KMS-11 (cell line): Measurements from ENCODE around the gene KDELR1.
A peak's percentile ranks its signal among the peaks of the same experiment; 100 is the strongest.

Experiments
- H2AFZ ChIP-seq: fragments of 200-600 bp; sonication (generic); 2 replicates; pipeline ENCODE4 v1.6.1; 2016; ENCODE audit warnings: antibody characterized with exemption, mixed run types, low read depth
- H3K27ac ChIP-seq: fragments of 200-600 bp; sonication (generic); 2 replicates; pipeline ENCODE4 v1.6.1; 2016; ENCODE audit warnings: mild to moderate bottlenecking, mixed run types
- H3K27me3 ChIP-seq: fragments of 200-600 bp; sonication (generic); 2 replicates; pipeline ENCODE4 v1.6.1; 2017; ENCODE audit warnings: mild to moderate bottlenecking, low read depth, mixed run types, moderate library complexity; ENCODE audit not compliant: insufficient read depth
- H3K36me3 ChIP-seq: fragments of 200-600 bp; sonication (generic); 2 replicates; pipeline ENCODE4 v1.6.1; 2017; ENCODE audit warnings: mild to moderate bottlenecking, mixed run types; ENCODE audit not compliant: insufficient read depth
- H3K4me1 ChIP-seq: fragments of 200-600 bp; sonication (generic); 2 replicates; pipeline ENCODE4 v1.6.1; 2016; ENCODE audit warnings: mild to moderate bottlenecking, low read depth, mixed run types; ENCODE audit not compliant: poor library complexity, severe bottlenecking
- H3K4me2 ChIP-seq: fragments of 200-600 bp; sonication (generic); 2 replicates; pipeline ENCODE4 v1.7.0; 2016; ENCODE audit warnings: mild to moderate bottlenecking, mixed run types
- H3K4me3 ChIP-seq: fragments of 200-600 bp; sonication (generic); IDR thresholded peaks from 2 replicates; pipeline ENCODE4 v1.6.1; 2017; ENCODE audit warnings: low read depth, low read length, mixed read lengths; ENCODE audit not compliant: insufficient read depth
- H3K79me2 ChIP-seq: fragments of 200-600 bp; sonication (generic); 2 replicates; pipeline ENCODE4 v1.6.1; 2016; ENCODE audit warnings: low read depth, mixed run types; ENCODE audit not compliant: insufficient read depth
- H3K9ac ChIP-seq: fragments of 200-600 bp; sonication (generic); 2 replicates; pipeline ENCODE4 v1.6.1; 2016; ENCODE audit warnings: mild to moderate bottlenecking, mixed run types
- H4K20me1 ChIP-seq: fragments of 200-600 bp; sonication (generic); 2 replicates; pipeline ENCODE4 v1.6.1; 2016; ENCODE audit warnings: mild to moderate bottlenecking, mixed run types; ENCODE audit not compliant: insufficient read depth
- CTCF ChIP-seq: fragments of 200-600 bp; sonication (generic); conservative IDR thresholded peaks from 2 replicates; pipeline ENCODE4 v1.6.1; 2017; ENCODE audit warnings: low read depth, mild to moderate bottlenecking, antibody characterized with exemption, low read length, moderate library complexity, mixed read lengths

Gene KDELR1

GRCh38 chr19:48355365-48355954 is 35.9 kb downstream of the KDELR1 start:
- no peak overlapping the region for H3K9ac ChIP-seq
- H3K4me1 ChIP-seq: peaks cover 8% of the 10 kb centered on the region
- no peak overlapping the region for H3K4me3 ChIP-seq
- H3K27me3 ChIP-seq: no peaks in the 10 kb centered on the region
- no peak overlapping the region for H2AFZ ChIP-seq
- no peak overlapping the region for H3K4me2 ChIP-seq
- H3K27ac ChIP-seq: no peak overlapping the region
- no peak for TF ChIP-seq CTCF
- no peaks in the 10 kb centered on the region for H4K20me1 ChIP-seq
- H3K36me3 ChIP-seq: no peaks in the 10 kb centered on the region
- H3K79me2 ChIP-seq: no peaks in the 10 kb centered on the region

- Histone ChIP-seq H3K27ac (no peak overlapping the region), H3K79me2 (no peaks in the 10 kb centered on the region), H2AFZ (no peak overlapping the region), H3K4me2 (no peak overlapping the region), H4K20me1 (no peaks in the 10 kb centered on the region), H3K9ac (no peak overlapping the region), H3K27me3 (no peaks in the 10 kb centered on the region), H3K36me3 (no peaks in the 10 kb centered on the region), H3K4me3 (no peak overlapping the region), H3K4me1 (peaks cover 8% of the 10 kb centered on the region)
- no peak for TF ChIP-seq CTCF
These were observed 36.9 kb downstream of the KDELR1 start for GRCh38 chr19:48354332-48354992.

- Histone ChIP-seq H2AFZ (no peak overlapping the region), H3K4me2 (no peak overlapping the region), H3K9ac (no peak overlapping the region), H4K20me1 (no peaks in the 10 kb centered on the region), H3K4me1 (peaks cover 8% of the 10 kb centered on the region), H3K4me3 (no peak overlapping the region), H3K27me3 (no peaks in the 10 kb centered on the region), H3K36me3 (no peaks in the 10 kb centered on the region), H3K79me2 (no peaks in the 10 kb centered on the region), H3K27ac (no peak overlapping the region)
- no peak for TF ChIP-seq CTCF
These were observed 37.7 kb downstream of the KDELR1 start for GRCh38 chr19:48353677-48354076.

GRCh38 chr19:48351341-48351752 is 40.0 kb downstream of the KDELR1 start:
- TF ChIP-seq CTCF: peak; percentile 93
- H3K36me3 ChIP-seq: no peaks in the 10 kb centered on the region
- peaks cover 8% of the 10 kb centered on the region for H3K4me1 ChIP-seq
- H3K9ac ChIP-seq: no peak overlapping the region
- no peak overlapping the region for H3K27ac ChIP-seq
- no peaks in the 10 kb centered on the region for H4K20me1 ChIP-seq
- no peaks in the 10 kb centered on the region for H3K27me3 ChIP-seq
- no peak overlapping the region for H3K4me3 ChIP-seq
- H3K79me2 ChIP-seq: no peaks in the 10 kb centered on the region
- no peak overlapping the region for H2AFZ ChIP-seq
- H3K4me2 ChIP-seq: no peak overlapping the region
